NCI-H128 (cell line): ENCODE measurements around the gene RP9.

Source experiments
- DNase-seq: peaks from one replicate; lab custom pipeline; 2025; ENCODE audit not compliant: unreplicated experiment; lab: John Stamatoyannopoulos, UW

RP9 gene

GRCh38 chr7:33109005-33109757 lies at the start of gene RP9:
Gene RP9, minus strand, starts transcription at chr7:33109404. Its CDS starts 32 bp downstream, at chr7:33109372.
- peak; percentile 59 for DNase-seq

DNA sequence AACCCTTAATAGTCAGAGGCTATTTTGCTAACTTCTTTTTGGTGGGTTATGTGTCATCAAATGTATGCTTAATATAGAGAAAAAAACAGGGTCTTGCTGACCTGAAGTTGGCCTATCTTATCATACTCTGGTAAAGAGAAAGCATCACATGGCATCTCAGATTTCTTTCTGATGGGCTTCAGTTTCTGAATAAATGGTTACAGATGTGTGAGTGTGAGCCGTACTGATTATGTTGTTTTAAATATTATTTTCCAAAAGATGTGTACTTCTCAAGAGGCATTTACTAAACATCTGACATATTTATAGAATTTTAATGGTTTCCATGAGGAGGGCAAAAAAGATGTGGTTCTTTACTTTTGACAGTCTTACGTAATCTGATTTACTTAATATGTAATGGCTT lies 48.6 kb upstream of the RP9 start:
- no peak for DNase-seq

- no peak for DNase-seq
These were observed 48.1 kb upstream of the RP9 start for GRCh38 chr7:33157311-33157710.

- no peak for DNase-seq
These were observed 47.2 kb upstream of the RP9 start for GRCh38 chr7:33156441-33156840.

GRCh38 chr7:33155811-33156210 lies 46.6 kb upstream of the RP9 start:
- DNase-seq, result no peak

GRCh38 chr7:33152087-33152486 lies 42.9 kb upstream of the RP9 start:
- no peak for DNase-seq

DNA sequence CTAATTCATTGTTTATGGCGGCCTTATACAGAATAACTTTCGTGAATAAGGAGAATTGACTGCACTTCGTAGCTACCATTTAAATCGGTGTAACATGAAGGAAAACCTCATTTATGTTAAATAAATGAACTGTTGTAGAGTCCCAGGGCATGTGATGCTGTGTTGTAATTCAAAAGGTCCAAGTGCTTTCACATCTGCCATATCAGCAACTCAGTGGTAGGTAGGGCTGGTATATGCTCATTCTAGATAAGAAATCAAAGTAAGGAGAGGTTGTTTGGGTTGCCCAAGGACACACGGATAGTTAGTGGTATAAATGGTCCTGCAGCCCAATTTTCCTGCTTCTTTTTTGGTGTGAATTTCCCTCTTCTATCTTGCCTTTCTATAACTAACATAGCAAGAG lies 36.0 kb upstream of the RP9 start:
- DNase-seq, result no peak

- DNase-seq, result no peak
These were observed 35.0 kb upstream of the RP9 start for GRCh38 chr7:33143996-33144718.

DNA sequence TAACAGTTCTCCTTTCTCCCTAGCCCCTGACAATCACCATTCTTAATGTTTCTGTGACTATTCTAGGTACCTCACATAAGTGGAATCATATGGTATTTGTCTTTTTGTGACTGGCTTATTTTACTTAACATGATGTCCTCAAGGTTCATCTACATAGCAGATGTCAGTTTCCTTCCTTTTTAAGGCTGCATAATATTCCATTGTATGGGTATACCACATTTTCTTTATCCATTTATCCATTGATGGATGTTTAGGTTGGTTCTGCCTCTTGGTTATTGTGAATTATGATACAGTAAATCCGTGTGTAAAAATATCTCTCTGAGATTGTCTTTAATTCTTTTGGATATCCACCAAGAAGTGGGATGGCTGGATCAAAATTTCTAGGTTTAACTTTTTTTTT lies 33.4 kb upstream of the RP9 start:
- DNase-seq, result no peak

GRCh38 chr7:33137103-33137502 lies 27.9 kb upstream of the RP9 start:
- no peak for DNase-seq

GRCh38 chr7:33130184-33130583 lies 21.0 kb upstream of the RP9 start:
- DNase-seq, result no peak

GRCh38 chr7:33129806-33130153 lies 20.6 kb upstream of the RP9 start:
- no peak for DNase-seq

DNA sequence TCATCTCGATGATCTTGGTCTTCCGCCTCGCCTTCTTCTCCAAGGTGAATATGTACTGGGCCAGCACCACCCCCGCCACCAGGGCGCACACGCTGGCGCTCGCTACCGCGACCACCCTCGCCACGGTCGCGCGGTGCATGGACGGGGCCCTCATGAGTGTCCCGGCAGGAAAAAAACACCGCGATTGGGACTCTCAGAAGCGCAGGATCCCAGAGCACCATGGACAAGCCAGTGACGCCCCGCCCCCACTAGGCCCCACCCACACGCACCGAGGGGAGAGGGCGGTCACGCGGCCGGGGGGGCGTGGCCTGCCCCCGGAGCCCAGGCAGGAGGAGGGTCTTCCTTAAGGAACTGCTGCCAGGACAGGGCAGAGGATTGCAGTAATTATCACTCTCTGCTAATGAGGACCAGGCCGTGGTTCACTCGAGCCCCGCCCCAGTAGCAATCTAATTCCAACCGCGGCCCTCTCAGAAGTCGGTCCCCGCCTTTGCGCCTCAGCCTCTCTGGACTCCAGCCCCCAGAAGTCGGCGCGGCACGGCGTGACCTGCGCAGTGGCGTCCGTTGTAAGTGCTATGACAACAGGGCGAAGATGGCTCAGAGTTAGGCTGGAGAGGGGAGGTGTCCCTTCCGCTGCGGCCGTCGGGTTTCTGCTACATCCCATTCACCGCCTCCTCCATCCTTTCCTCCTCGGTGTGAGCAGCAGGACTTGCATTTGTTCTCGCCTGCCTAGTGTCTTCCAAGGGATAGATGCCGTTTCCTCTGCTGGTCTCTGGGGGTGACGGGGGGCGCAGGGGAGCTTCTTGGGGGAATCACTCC lies 20.0 kb upstream of the RP9 start, which contains the start of gene BBS9:
Gene BBS9 (plus strand): TSS at position 575 of the 816 bp plus-strand sequence. CDS start 16,689 bp downstream, outside the sequence.
- DNase-seq, result peak; percentile 92

DNA sequence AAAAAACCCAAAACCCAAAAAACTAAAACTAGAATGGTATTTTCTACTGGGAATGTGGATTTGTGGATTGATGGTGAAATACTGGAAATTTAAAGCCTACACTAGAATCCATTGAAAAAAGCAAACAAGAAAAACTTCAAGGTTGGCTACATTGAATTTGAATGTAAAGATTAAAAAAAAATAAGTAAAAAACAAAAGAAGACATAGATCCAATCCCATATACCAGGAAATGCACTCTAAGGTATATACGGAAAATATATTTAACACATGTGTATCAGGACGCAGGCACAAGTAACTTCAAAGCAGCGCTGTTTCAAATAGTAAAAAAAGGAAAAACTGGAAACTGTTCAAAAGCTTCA lies 19.4 kb upstream of the RP9 start:
- no peak for DNase-seq

- no peak for DNase-seq
These were observed 17.9 kb upstream of the RP9 start for GRCh38 chr7:33127085-33127484.

DNA sequence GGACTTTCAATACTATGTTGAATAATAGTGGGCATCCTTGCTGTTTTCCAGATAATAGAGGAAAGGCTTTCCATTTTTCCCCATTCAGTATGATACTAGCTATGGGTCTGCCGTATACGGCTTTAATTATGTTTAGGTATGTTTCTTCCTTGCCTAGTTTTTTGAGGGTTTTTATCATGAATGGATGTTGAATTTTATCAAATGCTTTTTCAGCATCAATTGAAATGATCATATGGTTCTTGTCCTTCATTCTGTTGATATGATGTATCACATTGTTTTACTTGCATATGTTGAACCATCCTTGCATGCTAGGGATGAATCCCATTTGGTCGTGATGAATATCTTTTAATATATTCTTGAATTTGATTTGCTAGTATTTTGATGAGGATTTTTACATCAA lies 9.2 kb upstream of the RP9 start:
- DNase-seq, result no peak

DNA sequence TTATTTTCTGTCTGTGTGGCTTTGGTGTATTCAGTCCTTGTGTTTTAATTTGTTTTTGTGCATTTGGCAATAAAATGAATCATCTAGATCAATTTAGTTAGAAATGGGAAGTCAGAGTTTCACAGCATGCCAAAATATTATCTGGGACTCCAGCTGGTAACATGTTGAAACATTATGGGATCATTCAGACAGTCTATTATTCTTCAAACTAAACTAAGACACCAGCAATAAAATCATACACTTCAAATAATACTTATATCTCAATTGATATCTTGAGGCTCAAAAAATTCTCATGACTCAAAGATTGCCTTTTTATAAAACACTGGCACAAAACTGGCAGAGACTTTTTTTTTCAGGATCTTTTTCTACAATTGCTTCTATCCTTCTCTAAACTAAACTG lies 5.8 kb upstream of the RP9 start:
- no peak for DNase-seq

DNA sequence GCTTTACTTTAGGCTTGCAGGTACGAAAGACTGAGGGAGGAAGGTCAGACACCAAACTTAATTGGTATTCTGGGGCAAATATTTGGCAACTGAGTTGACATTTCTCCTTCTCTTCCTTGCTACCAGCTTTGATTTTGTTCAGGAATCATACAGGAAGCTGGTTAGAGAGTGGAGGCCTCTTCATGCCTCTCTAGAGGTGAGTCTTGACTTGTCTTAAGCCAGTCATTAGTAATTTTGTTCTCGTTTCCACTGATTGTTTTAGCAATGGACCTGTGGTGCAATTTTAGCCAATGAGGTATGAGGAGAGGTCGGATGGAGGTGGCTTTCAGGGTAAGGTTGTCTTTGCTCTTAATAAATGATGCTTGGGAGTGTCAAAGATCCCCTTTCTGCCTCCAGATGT lies 2.4 kb upstream of the RP9 start:
- no peak for DNase-seq

GRCh38 chr7:33109758-33110238 lies 594 bp upstream of the RP9 start:
- no peak for DNase-seq

GRCh38 chr7:33108554-33109004 lies 625 bp downstream of the RP9 start:
- no peak for DNase-seq
